D341Med (cell line): ENCODE measurements around the gene SERINC4.
"Not testable (repeated sequence)": the region's sequence is repeated elsewhere in the genome, so short reads cannot be mapped to it uniquely, and the experiment has no call there.

Experiments
- DNase-seq: peaks from one replicate; pipeline ENCODE4 v3.0.0; 2012; ENCODE audit warnings: low spot score

Gene SERINC4

GRCh38 chr15:43749690-43750345, 50.2 kb downstream of the SERINC4 start:
- no peak for DNase-seq

GRCh38 chr15:43748376-43748775, 51.6 kb downstream of the SERINC4 start:
- no peak for DNase-seq

GRCh38 chr15:43746903-43747309, 53.1 kb downstream of the SERINC4 start:
- not testable (repeated sequence) for DNase-seq

GRCh38 chr15:43746245-43746902, 53.6 kb downstream of the SERINC4 start, which contains the start of gene PDIA3:
PDIA3 (plus strand) TSS chr15:43746438; CDS start chr15:43746540, 102 bp downstream.
- DNase-seq, result peak; percentile 96
